Activated effector memory CD4-positive, alpha-beta T cell treated with anti-CD3 and anti-CD28 coated beads, Interleukin-2, amount 50 U/mL, for 16 hours (primary cell): ENCODE results near the gene CEP72.

Experiments used
- DNase-seq: peaks from one replicate; pipeline ENCODE4 v3.0.0-alpha.2; 2020

Gene CEP72

DNA sequence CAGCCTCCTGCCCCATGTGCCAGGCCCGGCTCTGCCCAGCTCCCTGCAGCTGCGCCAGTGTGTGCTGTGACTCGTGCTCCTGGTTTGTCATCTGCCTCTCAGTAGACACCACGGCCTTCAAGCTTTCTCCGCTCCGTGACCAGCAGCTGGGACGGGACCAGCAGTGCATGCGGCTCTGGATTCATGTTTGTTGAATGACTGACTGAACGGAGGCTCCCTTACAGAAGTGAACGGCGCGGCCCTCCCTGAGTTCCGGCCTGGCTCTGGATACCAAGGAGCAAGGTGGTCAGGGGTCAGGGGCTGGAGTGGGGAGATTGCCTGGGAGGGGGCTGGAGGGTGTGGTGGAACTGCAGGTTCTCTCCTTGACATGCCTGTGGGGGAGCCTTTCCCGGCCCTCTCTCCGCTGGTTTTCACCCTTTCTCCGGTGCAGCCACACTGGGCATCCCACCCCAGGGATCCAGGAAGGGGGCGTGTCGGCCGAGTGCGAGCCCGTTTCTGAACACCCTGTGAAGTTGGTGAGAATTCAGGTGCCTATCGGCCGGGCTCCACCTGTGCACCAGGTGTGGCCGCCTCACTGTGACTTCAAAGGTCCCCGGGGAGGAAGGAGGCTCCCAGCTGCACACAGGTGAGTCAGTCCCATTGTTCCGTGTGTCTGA is 11.1 kb upstream of the CEP72 start:
- DNase-seq: peak; percentile 57

DNA sequence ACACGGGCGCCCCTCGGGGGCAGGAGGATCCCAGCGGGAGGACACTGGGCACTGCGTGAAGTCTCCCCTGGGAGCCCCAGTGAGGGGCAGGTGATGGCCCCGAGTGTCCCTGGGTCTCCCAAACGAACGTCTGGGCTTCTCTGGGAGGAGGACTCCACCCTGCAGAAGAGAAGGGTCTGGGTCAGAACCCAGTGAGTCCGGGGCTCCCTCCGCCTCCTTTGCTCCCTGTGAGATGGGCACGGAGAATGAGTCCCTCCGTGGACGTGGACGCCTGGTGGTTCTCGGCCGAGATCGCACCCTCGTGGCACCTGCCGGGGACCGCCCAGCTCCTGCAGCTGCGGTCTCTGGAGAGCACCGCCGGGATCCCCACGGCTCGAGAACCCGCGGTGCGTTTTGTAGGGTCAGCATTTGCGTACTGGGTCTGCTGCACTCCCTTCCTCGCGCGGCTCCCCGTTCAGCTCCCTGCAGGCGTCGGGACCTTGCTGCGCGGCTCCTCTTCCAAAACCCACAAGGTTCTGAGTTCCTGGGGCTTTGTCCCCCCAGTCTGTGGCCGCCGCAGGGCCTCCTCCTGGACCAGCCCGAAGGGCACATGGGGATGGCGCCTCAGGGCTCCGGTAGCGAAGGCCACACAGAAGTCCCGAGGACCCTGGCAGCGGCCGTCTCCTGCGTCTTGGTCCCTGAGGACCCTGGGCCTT is 10.2 kb upstream of the CEP72 start:
- peak; percentile 48 for DNase-seq

DNA sequence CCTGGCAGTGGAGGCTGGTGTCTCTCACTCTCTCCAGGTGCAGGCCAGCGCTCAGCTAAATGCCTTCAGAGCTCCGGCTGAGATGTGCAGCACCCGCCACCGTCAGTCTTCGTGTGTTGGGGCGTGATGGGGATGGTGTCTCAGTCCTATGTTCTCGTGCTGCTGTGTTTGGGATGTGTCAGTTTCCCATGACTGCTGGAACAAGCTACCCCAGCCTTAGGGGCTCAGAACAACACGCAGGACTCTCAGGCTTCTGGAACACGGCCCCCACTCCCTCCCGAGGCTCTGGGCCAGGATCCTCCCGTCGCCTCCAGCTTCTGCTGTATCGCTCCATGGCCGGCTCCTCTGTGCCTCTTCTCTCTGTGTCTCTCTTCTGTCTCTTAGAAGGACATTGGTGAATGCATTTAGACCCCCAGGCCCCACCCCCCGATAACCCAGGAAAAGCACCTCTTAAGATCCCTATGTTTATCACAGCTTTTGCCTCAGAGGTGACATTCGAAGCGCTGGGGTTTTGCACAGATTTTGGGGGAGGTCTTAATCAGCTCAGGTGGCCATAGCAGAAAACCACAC is 9.6 kb upstream of the CEP72 start:
- DNase-seq: peak; percentile 42

- peak; percentile 56 for DNase-seq
These were observed 8.8 kb upstream of the CEP72 start for GRCh38 chr5:603081-603998.

- DNase-seq: peak; percentile 53
These were observed 7.7 kb upstream of the CEP72 start for GRCh38 chr5:604391-604831.

DNA sequence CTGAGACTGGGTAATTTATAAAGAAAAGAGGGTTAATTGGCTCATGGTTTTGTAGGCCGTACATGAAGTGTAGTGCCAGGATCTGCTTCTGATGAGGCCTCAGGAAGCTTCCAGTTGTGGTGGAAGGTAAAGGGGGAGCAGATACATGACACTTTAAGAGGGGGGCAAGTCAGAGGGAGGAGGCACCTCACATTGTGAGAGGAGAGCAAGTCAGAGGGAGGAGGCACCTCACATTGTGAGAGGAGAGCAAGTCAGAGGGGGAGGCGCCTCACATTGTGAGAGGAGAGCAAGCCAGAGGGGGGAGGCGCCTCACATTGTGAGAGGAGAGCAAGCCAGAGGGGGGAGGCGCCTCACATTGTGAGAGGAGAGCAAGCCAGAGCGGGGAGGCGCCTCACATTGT is 7.0 kb upstream of the CEP72 start:
- DNase-seq: peak; percentile 31

GRCh38 chr5:606061-606460 is 6.1 kb upstream of the CEP72 start:
- DNase-seq: no peak

DNA sequence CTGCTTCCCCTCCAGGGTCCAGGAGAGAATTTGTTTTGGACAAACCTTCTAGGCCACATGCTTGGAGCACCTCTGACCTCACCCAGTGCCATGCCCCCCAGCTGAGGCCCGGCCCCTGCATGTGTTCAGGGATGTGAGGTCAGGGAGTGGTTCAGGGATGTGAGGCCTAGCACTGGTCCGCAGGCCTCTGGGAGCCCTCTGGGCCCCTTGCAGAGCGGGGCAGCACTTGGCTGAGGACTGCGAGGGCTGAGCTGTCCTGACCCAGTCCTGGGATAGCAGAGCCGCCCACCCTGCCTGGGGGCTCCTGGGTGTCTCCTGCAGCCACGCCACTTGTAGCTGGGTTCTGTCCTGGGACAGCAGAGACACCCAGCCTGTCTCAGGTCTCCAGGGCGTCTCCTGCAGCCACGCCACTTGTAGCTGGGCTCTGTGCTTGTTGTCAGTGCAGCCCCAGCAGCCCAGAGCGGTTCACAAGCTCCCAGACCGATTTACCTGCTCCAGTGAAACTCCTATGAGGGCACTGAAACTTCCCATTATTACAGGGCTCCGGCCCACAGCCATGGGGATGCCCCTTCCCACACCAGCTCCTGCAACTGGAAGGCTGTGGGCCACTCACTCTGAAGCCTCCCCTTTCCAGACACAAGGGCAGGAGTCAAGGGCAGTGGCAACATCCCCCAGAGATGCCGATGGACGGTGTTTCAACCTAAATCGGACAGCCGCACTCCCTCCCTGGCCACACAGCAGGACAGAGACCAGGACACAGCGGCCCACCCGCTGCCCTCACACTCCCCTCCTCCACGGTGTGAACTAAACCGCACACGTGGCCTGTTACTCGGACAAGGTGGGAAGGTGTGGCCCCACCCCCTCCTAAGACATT is 5.4 kb upstream of the CEP72 start:
- no peak for DNase-seq

- no peak for DNase-seq
These were observed 4.4 kb upstream of the CEP72 start for GRCh38 chr5:607541-608428.

GRCh38 chr5:608429-609370 is 3.4 kb upstream of the CEP72 start:
- DNase-seq: no peak

- no peak for DNase-seq
These were observed 2.6 kb upstream of the CEP72 start for GRCh38 chr5:609506-609905.

DNA sequence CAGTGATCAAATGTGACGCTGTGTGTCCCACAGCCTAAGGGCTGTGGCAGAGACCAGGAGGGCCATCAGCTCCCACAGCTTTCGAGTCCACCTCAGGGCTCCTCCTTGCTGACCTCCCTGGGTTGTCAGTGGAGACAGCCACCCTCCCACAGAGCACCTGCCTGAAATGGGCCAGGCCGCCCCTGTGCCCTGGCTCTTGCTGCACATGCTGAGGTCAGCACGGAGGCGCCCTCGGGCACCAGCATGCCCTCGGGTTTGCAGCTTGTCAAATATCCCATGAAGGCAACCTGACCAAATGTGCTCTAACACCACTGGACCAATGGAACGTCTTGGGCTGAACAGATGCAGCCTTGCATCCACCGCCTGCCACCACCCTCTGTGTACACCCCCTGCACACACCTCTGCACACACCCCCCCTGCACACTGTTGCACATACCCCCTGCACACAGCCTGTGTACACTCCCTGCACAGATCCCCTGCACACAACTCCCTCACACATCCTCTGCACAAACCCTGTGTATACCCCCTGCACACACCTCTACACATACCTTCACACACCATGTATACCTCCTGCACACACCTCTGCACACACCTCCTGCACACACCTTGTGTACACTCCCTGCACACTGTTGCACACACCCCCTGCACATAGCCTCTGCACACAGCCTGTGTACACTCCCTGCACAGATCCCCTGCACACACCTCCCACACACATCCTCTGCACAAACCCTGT is 2.0 kb upstream of the CEP72 start:
- no peak for DNase-seq

DNA sequence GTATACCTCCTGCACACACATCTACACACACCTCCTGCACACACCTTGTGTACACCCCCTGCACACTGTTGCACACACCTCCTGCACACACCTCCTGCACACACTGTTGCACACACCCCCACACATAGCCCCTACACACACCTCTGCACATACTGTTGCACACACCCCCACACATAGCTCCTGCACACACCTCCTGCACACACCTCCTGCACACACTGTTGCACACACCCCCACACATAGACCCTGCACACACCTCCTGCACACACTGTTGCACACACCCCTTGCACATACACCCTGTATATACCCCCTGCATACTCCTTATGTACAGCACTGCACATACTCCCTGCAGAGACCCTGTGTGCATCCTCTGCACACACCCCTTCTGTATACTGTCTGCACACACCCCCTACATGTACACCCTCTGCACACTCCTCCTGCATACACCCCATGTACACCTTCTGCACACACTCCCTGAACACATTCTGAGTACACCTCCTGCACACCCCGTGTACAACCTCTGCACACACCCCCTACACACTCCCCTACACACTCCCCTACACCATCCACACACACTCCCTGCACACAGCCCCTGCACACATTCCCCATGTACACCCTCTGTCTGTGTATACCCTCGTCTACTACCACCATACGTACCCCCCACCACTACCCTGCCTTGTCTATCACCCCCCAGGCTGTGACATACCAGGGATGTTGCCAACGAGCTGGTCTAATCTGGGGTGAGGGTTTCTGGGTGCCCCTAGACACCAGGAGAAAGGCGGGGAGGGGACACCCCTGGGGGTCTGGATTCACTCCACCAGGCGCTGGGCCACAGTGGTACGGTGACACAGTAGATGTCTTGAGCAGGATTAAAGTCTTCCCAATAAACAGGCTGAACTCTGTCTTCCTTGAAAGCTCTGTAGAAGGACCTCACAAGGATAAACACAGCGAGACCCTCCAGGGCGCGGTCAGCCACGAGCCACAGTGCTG is 1.1 kb upstream of the CEP72 start:
- DNase-seq: no peak

- DNase-seq: no peak
These were observed 621 bp downstream of the CEP72 start for GRCh38 chr5:612498-613424.

DNA sequence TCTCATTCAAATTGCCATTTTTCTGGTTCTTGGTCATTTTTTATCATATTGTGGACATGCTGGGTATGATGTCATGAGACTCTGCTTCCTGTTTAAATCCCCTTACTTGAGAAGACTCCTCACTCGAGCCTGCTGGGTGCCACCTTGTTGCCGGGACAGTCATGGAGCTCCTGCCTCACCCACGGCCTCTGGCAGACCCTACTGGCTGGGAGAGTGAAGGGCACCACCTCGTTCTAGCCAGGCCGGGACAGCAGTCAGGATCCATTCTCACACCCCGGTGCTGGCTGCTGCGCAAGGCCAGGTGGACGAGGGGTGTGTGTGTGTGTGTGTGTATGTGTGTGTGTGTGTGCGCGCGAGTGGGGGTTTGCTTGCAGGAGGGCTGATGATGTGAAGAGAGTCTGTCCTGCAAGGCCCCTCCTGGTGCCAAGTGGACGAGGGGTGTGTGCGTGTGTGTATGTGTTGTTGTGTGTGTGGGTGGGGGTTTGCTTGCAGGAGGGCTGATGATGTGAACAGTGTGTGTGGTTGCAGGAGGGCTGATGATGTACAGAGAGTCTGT is 4.4 kb downstream of the CEP72 start:
- DNase-seq: no peak

GRCh38 chr5:617896-618295 is 5.8 kb downstream of the CEP72 start:
- DNase-seq: no peak

DNA sequence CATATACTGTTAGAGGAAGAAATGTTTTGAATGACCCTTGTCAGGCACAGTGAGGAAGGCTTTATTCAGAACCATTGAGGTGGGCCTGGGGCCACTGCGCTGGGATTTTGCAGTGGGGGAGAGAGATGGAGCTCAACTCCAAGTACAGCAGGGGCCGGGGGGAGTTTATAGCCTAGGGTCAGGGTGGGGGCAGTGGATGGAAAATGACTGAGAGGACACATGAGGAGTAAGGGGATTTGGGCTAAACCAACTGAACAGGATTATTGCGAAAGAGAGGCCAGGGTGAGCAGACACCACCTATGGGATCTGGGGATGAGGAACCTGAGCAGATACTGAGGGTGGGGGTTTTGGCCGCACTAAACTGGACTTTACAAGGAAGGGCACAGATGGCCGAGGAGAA is 6.3 kb downstream of the CEP72 start:
- DNase-seq: no peak
